Memory B cell (primary cell): ENCODE results near the gene CCDC174.

Experiments
- ATAC-seq: fragments of 150-1000 bp; cut with Tn5 transposase; 2 replicates; pipeline ENCODE4 v1.10.0; 2021; ENCODE audit warnings: low read depth, mild to moderate bottlenecking, moderate library complexity
- DNase-seq, 2 donors: peaks; one replicate each; pipeline ENCODE4 v3.0.0; 2022; ENCODE audit warnings: low spot score in 2 of 2
- H3K27ac Mint-ChIP-seq: one replicate; pipeline ENCODE4 v1.8.0; 2022; ENCODE audit warnings: mild to moderate bottlenecking, moderate library complexity, mixed read lengths
- H3K27me3 Mint-ChIP-seq: one replicate; pipeline ENCODE4 v1.8.0; 2022; ENCODE audit warnings: mixed read lengths
- H3K36me3 Mint-ChIP-seq: one replicate; pipeline ENCODE4 v1.8.0; 2022; ENCODE audit warnings: mild to moderate bottlenecking, mixed read lengths
- H3K4me1 Mint-ChIP-seq: one replicate; pipeline ENCODE4 v1.8.0; 2022; ENCODE audit warnings: mixed read lengths
- H3K4me3 Mint-ChIP-seq: one replicate; pipeline ENCODE4 v1.8.0; 2022; ENCODE audit warnings: mild to moderate bottlenecking, moderate library complexity, mixed read lengths
- H3K9me3 Mint-ChIP-seq: one replicate; pipeline ENCODE4 v1.8.0; 2022; ENCODE audit warnings: mixed read lengths

The CCDC174 gene

DNA sequence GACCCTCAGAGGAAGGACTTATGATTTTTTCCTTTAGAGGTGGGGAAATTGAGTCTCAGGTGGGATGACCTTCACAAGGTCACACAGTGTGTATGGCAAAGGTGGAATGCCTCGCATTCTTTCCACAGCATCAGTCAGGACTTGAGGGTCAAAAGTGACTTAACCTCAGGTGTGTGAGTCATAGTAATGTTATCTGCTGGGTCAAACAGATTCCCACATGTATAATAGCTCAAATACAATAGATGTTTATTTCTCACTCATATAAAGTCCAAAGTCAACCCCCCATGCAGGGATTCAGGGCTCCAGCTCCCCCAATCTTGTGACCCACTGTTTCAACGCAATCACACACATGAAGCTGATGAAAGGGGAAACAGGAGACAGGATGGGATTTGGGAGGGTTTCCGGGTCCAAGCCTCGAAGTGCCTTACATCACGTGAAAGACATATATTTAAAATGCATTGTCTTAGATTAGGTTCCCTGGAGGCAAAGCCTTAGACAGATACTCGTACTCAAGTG lies 34.0 kb upstream of the CCDC174 start:
- H3K27ac Mint-ChIP-seq = no peak overlapping the region
- peaks cover 2% of the 10 kb centered on the region for H3K36me3 Mint-ChIP-seq
- no peaks in the 10 kb centered on the region for H3K9me3 Mint-ChIP-seq
- no peak overlapping the region for H3K4me3 Mint-ChIP-seq
- DNase-seq (no peak), ATAC-seq (no peak)
- H3K27me3 Mint-ChIP-seq = peaks cover 22% of the 10 kb centered on the region
- H3K4me1 Mint-ChIP-seq = no peaks in the 10 kb centered on the region

DNA sequence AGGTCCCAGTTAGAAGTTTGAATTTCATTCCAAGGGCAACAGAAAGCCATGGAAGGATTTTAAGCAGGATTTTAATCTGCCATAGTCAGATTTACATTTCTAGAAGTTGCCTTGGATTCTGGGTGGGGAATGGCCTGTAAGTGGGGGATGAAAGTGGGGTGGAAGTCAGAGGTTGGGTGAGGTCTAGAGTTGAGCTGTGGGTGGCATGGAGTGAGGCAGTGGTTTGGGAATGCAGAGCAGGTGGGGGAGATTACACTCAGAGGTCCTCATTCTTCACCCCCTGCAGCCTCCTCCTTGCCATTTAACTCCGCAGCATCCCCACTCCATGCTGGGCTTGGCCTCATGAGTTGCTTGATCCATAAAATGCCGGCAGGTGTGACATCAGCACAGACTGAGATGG lies 32.0 kb upstream of the CCDC174 start:
- Mint-ChIP-seq H3K4me3 (no peak overlapping the region), H3K9me3 (no peaks in the 10 kb centered on the region), H3K27me3 (peaks cover 18% of the 10 kb centered on the region), H3K27ac (no peak overlapping the region), H3K4me1 (no peaks in the 10 kb centered on the region), H3K36me3 (peaks cover 2% of the 10 kb centered on the region)
- no peak for ATAC-seq
- no peak for DNase-seq

DNA sequence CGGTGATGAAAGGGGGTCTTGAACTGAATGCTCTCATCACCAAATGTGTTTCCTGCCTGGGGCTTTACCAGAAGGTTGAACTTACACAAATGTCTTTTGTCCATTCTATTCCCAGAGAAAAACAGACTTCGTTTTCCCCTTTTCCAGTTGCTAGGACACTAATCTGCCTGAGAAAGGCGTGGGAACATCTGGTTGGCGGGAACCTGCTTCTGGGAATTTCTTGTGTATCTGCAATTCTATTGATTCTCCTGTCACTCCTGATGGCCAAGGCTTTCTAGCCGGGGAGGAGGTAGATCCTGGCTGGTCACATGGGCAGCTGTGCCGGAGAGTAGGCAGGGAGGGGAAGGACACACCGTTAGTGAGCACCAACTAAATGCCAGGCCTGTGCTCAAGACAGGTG lies 31.1 kb upstream of the CCDC174 start:
- Mint-ChIP-seq H3K27ac (no peak overlapping the region), H3K36me3 (peaks cover 2% of the 10 kb centered on the region), H3K4me1 (no peaks in the 10 kb centered on the region), H3K4me3 (no peak overlapping the region), H3K27me3 (peaks cover 19% of the 10 kb centered on the region), H3K9me3 (no peaks in the 10 kb centered on the region)
- no peak for ATAC-seq
- no peak for DNase-seq

DNA sequence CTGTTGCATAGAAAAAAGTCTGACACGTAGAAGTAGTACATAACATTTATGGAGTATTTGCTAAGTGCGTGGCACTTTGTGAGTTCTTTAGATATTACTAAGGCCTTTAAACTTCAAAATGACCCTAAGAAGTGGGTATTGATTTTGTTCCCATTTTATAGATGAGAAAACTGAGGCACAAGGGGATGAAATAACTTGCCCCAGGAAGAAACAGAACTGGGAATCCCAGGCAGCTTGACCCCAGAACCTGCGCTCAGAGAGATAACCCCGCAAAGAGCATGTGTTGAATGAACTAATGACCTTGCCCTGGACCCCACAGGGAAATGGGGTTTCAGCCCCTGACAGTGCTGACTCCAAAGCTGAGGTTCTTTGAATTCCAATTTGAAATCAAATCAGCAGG lies 30.5 kb upstream of the CCDC174 start:
- Mint-ChIP-seq H3K27ac (no peak overlapping the region), H3K9me3 (no peaks in the 10 kb centered on the region), H3K27me3 (peaks cover 19% of the 10 kb centered on the region), H3K4me1 (no peaks in the 10 kb centered on the region), H3K36me3 (peaks cover 2% of the 10 kb centered on the region), H3K4me3 (no peak overlapping the region)
- no peak for ATAC-seq
- no peak for DNase-seq

DNA sequence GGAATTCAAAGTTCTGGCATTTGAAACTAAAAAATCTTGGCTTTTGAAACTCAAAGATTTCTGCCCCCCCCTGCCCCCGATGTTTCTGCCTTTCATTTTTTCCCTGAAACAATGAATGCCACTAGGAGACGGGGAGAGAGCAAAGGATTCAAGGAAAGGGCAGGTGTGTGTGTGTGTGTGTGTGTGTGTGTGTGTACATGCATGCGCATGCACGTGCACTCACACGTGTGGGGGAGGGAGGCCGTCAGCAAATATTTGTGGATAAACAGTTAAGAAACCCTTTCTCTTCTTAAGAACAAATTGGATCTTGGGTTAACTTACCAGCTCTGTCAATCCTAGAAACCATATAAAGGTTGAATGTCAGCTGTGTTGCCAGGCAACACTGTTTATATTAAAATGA lies 29.2 kb upstream of the CCDC174 start:
- Mint-ChIP-seq H3K9me3 (no peaks in the 10 kb centered on the region), H3K4me1 (no peaks in the 10 kb centered on the region), H3K36me3 (peaks cover 2% of the 10 kb centered on the region), H3K27me3 (peaks cover 21% of the 10 kb centered on the region), H3K4me3 (no peak overlapping the region), H3K27ac (no peak overlapping the region)
- DNase-seq = no peak
- ATAC-seq = no peak

DNA sequence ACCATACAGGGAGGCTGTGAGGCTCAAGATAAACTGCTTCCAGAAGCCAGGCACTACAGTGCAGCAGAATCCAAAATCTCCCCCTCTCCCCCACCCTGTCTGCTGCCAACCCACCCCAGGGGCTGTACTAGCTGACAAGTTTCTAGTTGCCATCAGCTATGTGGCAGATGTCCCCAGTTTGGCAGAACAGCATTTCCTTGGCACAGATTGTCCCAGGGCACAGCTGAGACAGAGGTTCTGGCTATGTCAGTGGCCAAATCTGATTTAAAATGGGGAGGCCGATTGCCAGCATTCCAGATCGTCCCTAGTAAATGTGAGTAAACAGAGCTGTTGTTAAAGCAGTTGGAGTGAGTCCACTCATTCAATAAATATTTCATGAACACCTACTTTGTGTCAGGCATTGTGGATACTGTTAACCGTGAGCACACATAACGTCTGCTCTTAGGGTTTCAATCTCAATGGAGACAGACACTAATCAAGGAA lies 28.0 kb upstream of the CCDC174 start:
- Mint-ChIP-seq H3K27me3 (peaks cover 20% of the 10 kb centered on the region), H3K36me3 (peaks cover 2% of the 10 kb centered on the region), H3K4me1 (no peaks in the 10 kb centered on the region), H3K27ac (no peak overlapping the region), H3K4me3 (no peak overlapping the region), H3K9me3 (no peaks in the 10 kb centered on the region)
- ATAC-seq (no peak), DNase-seq (no peak)

DNA sequence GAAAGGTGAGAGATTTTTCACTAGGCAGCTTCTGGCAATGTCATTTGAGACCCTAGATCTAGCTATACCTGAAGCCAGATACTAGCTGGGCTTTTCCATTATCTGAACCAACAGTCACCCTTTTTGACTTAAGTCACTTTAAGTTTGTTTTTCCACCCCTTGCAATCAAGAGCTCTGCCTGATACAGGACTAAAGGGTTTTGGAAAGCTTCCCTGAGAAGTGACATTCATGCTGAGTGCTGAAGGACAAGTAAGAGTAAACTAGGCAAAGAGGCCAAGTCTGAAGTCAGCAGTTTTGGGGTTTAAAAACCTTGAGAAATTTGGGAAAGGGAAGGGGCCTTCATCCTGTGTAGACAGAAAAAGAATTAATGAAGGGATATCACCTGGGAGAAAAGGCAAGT lies 27.1 kb upstream of the CCDC174 start:
- Mint-ChIP-seq H3K27me3 (peaks cover 15% of the 10 kb centered on the region), H3K36me3 (no peaks in the 10 kb centered on the region), H3K4me1 (no peaks in the 10 kb centered on the region), H3K9me3 (no peaks in the 10 kb centered on the region), H3K27ac (no peak overlapping the region), H3K4me3 (no peak overlapping the region)
- DNase-seq (no peak), ATAC-seq (no peak)

DNA sequence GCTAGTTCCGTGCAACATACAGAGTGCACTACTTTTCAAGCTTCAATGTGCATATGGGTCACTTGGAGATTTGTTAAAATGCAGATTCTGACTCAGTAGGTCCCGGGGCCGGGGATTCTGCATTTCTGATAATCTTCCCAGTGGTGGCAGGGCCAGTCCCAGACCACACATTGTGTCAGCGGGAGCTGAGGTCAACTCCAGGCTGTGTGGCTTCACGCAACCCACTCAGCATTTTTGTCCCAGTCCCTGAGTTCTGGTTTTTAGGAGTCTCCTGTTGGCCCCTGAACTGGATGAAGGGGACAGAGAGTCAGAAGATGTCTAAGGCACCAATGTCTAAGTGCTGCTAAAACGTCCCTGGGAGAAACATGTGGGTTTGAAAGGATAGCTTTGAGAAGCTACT lies 26.1 kb upstream of the CCDC174 start:
- Mint-ChIP-seq H3K9me3 (no peaks in the 10 kb centered on the region), H3K27ac (no peak overlapping the region), H3K36me3 (no peaks in the 10 kb centered on the region), H3K4me3 (no peak overlapping the region), H3K27me3 (peaks cover 10% of the 10 kb centered on the region), H3K4me1 (no peaks in the 10 kb centered on the region)
- DNase-seq (no peak), ATAC-seq (no peak)

DNA sequence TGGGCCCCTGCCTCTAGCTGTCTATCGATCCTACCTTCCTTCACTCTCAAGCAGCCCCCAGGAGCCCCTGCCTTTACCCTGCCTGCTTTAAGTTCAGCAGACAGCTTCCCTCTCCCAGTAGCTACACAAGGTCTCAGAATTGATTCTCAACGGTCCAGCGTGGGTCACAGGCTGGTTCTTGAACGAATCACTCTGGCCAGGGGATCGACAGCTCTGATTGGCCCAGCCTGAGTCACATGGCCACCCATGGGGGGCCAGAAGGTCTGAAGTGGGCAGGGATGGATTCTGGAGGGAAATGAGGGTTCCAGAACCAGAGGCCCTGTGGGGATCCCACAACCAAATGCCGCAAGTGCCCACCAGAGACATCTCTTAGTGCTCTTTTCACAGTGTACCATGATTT lies 23.7 kb upstream of the CCDC174 start:
- Mint-ChIP-seq H3K9me3 (no peaks in the 10 kb centered on the region), H3K27me3 (peaks cover 10% of the 10 kb centered on the region), H3K27ac (no peak overlapping the region), H3K4me3 (no peak overlapping the region), H3K4me1 (peaks cover 2% of the 10 kb centered on the region), H3K36me3 (no peaks in the 10 kb centered on the region)
- no peak for ATAC-seq
- no peak for DNase-seq

DNA sequence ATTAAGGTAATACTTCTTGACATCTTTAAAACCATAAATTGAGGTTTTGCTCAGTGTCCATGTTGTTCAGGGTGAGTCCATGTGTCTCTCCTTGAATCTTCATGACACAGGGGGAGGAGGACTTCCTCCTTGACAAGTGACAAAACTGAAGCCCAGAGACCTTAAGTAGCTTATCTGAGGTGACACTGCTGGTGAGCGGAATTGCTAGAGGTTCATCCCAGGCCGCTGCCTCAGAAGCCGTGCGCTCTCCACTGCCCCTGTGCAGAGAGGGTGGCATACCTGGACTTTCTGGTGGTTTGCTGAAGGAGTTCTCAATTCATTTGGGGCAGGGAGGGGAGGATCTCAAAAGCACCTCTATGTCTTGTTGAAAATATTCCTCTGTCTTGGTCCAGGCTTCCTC lies 23.2 kb upstream of the CCDC174 start:
- no peak overlapping the region for H3K27ac Mint-ChIP-seq
- DNase-seq = no peak
- no peak overlapping the region for H3K4me3 Mint-ChIP-seq
- ATAC-seq = no peak
- peaks cover 10% of the 10 kb centered on the region for H3K27me3 Mint-ChIP-seq
- H3K36me3 Mint-ChIP-seq = no peaks in the 10 kb centered on the region
- peaks cover 2% of the 10 kb centered on the region for H3K4me1 Mint-ChIP-seq
- no peaks in the 10 kb centered on the region for H3K9me3 Mint-ChIP-seq

DNA sequence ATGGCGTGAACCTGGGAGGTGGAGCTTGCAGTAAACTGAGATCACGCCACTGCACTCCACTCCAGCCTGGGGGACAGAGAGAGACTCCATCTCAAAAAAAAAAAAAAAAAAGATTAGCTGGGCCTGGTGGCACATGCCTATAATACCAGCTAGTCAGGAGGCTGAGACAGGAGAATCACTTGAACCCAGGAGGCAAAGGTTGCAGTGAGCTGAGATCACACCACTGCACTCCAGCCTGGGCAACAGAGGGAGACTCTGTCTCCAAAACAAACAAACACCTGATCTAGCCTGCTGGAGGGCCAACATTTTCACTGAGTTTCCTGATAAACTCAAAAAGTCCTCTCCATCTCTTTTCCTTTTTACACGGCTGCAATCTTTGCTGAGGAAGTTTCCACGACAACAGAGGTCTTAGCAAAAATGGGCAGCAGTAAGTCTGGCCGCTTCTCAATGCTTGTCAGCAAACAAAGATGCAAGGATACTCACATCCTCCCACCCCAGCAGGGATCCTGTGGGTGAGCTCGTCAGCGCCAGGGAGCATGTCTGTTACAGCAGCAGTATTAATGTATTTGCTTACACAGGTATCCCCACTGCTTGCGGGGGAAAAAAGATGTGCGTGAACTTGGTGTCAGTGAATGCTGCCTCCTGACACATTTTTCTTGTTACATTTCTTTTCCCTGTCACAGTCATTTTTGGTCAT lies 21.0 kb upstream of the CCDC174 start:
- Mint-ChIP-seq H3K4me1 (peaks cover 2% of the 10 kb centered on the region), H3K27ac (no peak overlapping the region), H3K27me3 (peaks cover 13% of the 10 kb centered on the region), H3K9me3 (no peaks in the 10 kb centered on the region), H3K4me3 (no peak overlapping the region), H3K36me3 (no peaks in the 10 kb centered on the region)
- DNase-seq = no peak
- ATAC-seq = no peak

DNA sequence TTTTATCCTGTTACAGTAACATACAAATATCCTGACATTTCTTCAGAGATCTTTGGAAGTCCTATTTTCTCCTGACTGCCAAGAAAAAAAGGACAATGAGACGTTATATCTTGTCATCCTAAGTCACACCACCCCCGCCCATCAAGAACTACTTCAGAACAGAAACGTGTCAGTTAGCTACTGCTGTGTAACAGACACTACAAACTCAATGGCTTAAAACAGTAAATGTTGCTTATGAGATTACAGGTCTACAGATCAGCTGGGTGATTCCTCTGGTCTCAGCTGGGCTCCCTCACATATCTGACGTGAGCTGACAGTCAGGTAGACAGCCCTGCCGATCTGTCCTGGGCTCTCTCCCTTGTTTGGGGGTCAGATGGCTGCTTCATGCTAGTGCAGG lies 20.5 kb upstream of the CCDC174 start:
- DNase-seq = no peak
- Mint-ChIP-seq H3K36me3 (no peaks in the 10 kb centered on the region), H3K9me3 (no peaks in the 10 kb centered on the region)

DNA sequence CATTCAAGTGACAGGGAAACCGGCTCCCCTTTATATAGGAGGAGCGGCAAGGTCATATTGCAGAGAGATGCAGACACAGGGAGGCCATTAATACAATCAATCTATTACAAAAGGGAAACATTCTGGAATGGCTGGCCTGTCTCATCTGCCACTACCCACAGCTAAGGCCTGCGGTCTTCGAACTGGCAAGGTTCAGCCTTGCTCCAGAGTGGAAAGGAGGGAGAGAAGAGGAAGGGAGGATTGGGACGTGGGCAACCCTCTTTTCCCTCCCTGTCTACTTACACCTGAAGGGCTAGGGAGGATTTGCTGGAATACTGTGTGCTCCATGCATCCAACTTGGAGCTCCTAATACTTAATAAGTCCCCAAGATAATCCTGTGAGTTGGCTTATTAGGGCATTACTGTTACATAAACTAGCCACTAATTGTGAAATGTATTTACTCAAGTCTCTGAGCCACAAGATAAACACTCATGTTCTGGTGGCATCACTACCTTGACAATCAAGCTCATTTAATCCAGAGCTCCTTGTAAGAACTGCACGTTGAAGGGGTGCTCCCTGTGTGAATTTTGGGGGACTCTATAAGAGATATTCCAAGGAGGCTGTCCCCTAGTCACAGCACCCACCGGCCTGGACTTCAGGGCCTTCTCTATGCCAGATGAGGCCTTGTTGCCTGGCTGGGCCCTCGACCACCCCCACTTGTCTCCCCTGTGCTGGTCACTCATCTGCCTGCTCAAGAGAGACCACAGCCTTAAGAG lies 19.7 kb upstream of the CCDC174 start:
- Mint-ChIP-seq H3K27me3 (peaks cover 9% of the 10 kb centered on the region), H3K4me3 (no peak overlapping the region), H3K9me3 (no peaks in the 10 kb centered on the region), H3K4me1 (peaks cover 2% of the 10 kb centered on the region), H3K27ac (no peak overlapping the region), H3K36me3 (no peaks in the 10 kb centered on the region)
- ATAC-seq = no peak
- no peak for DNase-seq

More for the DNA sequence above, 20.5 kb upstream of the CCDC174 start:
- no peak for ATAC-seq
- no peak overlapping the region for H3K4me3 Mint-ChIP-seq
- peaks cover 2% of the 10 kb centered on the region for H3K4me1 Mint-ChIP-seq
- no peak overlapping the region for H3K27ac Mint-ChIP-seq
- H3K27me3 Mint-ChIP-seq = peaks cover 12% of the 10 kb centered on the region

DNA sequence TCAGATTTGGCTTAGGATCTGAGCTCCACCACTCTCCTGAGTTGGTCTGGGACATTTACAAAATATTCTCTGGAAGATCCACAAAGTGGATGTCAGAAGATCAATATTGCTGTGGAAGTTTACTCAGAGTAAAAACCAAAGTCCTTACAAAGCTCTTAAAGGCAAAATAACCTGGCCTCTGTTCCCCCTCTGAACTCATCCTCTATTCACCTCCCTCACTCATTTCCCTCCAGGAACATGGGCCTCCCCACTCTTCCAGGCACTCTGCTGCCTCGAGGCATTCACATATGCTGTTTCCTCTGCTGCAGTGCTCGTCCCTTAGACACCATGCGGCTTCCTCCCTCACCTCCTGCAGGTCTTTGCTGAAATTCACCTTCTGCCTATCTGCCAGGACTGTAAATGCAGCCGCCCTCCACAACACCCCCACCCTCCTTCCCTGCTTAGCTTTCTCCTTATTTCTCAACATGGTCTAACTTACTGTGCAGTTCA lies 19.1 kb upstream of the CCDC174 start:
- H3K4me1 Mint-ChIP-seq = peaks cover 2% of the 10 kb centered on the region
- ATAC-seq (no peak), DNase-seq (no peak)
- H3K4me3 Mint-ChIP-seq = no peak overlapping the region
- no peaks in the 10 kb centered on the region for H3K9me3 Mint-ChIP-seq
- H3K27me3 Mint-ChIP-seq = peaks cover 8% of the 10 kb centered on the region
- no peaks in the 10 kb centered on the region for H3K36me3 Mint-ChIP-seq
- no peak overlapping the region for H3K27ac Mint-ChIP-seq
